NCI-H510A (cell line): Measurements from ENCODE around the gene GPRIN3.
"Not testable (repeated sequence)": the region's sequence is repeated elsewhere in the genome, so short reads cannot be mapped to it uniquely, and the experiment has no call there.

Experiments
- DNase-seq: peaks from one replicate; lab custom pipeline; 2025; lab: John Stamatoyannopoulos, UW

The GPRIN3 gene

GRCh38 chr4:89216422-89216821 lies 91.2 kb downstream of the GPRIN3 start:
- no peak for DNase-seq

- no peak for DNase-seq
These were observed 91.9 kb downstream of the GPRIN3 start for GRCh38 chr4:89215736-89216135.

- DNase-seq, result no peak
These were observed 93.3 kb downstream of the GPRIN3 start for GRCh38 chr4:89214308-89214707.

- DNase-seq, result no peak
These were observed 94.3 kb downstream of the GPRIN3 start for GRCh38 chr4:89213382-89213701.

GRCh38 chr4:89212666-89213381 lies 94.8 kb downstream of the GPRIN3 start:
- DNase-seq, result no peak

- no peak for DNase-seq
These were observed 103.0 kb downstream of the GPRIN3 start for GRCh38 chr4:89204624-89205023.

- DNase-seq, result no peak
These were observed 103.7 kb downstream of the GPRIN3 start for GRCh38 chr4:89203902-89204301.

- not testable (repeated sequence) for DNase-seq
These were observed 108.2 kb downstream of the GPRIN3 start for GRCh38 chr4:89199394-89199793.

- no peak for DNase-seq
These were observed 109.7 kb downstream of the GPRIN3 start for GRCh38 chr4:89197920-89198319.

GRCh38 chr4:89196745-89197144 lies 110.9 kb downstream of the GPRIN3 start:
- DNase-seq, result no peak

GRCh38 chr4:89196056-89196674 lies 111.4 kb downstream of the GPRIN3 start:
- DNase-seq, result no peak

- DNase-seq, result no peak
These were observed 113.8 kb downstream of the GPRIN3 start for GRCh38 chr4:89193843-89194242.
